ENCODE measurements around the gene MIA2. TPM values are rescaled to one million over a fixed set of nuclear protein-coding genes. Genes with fewer than 3 reads are reported as not detected.
"Not testable (repeated sequence)": the region's sequence is repeated elsewhere in the genome, so short reads cannot be mapped to it uniquely, and the experiment has no call there.

MIA2 gene
- total and polyA plus RNA-seq, 3 donors from 2014 or later, result 25.2 to 40.8 (median 32.3) TPM

GRCh38 chr14:39241637-39242036 is 7.9 kb downstream of the MIA2 start:
- TF ChIP-seq CTCF (IDR thresholded peaks at IDR 0.05), result no peak
- TF ChIP-seq POLR2A (IDR thresholded peaks at IDR 0.05), result no peak
- 89 to 92% methylated on average over 1 of the region's 1 CpG for WGBS, 2 donors
- no peaks in the 10 kb centered on the region for H3K36me3 ChIP-seq (ENCODE audit: low read depth, missing control alignments)
- no peaks in the 10 kb centered on the region for H3K9me3 ChIP-seq
- intact Hi-C loops (cut with DNase I; ENCODE audit: low total_unique reads), result no loop called here
- DNase-seq, result no peak
- no peaks in the 10 kb centered on the region for H3K4me1 ChIP-seq
- H3K27me3 ChIP-seq, result no peaks in the 10 kb centered on the region
- no peak overlapping the region for H3K27ac ChIP-seq
- no peak overlapping the region for H3K4me3 ChIP-seq

GRCh38 chr14:39243831-39244230 is 10.1 kb downstream of the MIA2 start:
- Histone ChIP-seq H3K27me3 (no peaks in the 10 kb centered on the region), H3K27ac (no peak overlapping the region), H3K4me3 (no peak overlapping the region), H3K36me3 (ENCODE audit: low read depth, missing control alignments) (no peaks in the 10 kb centered on the region), H3K4me1 (no peaks in the 10 kb centered on the region), H3K9me3 (no peaks in the 10 kb centered on the region)
- TF ChIP-seq CTCF (IDR thresholded peaks at IDR 0.05) (no peak), POLR2A (IDR thresholded peaks at IDR 0.05) (no peak)
- intact Hi-C loops (cut with DNase I; ENCODE audit: low total_unique reads), result no loop called here
- 94 to 98% methylated on average over 3 of the region's 3 CpGs for WGBS, 2 donors
- no peak for DNase-seq

GRCh38 chr14:39246618-39247017 is 12.9 kb downstream of the MIA2 start:
- no peak for DNase-seq
- Histone ChIP-seq H3K27me3 (no peaks in the 10 kb centered on the region), H3K9me3 (no peaks in the 10 kb centered on the region), H3K4me3 (no peak overlapping the region), H3K27ac (no peak overlapping the region), H3K36me3 (ENCODE audit: low read depth, missing control alignments) (no peaks in the 10 kb centered on the region), H3K4me1 (no peaks in the 10 kb centered on the region)
- WGBS, 2 donors, result 82 to 92% methylated on average over 1 of the region's 1 CpG
- intact Hi-C loops (cut with DNase I; ENCODE audit: low total_unique reads), result no loop called here
- no peak for TF ChIP-seq POLR2A (IDR thresholded peaks at IDR 0.05)
- TF ChIP-seq CTCF (IDR thresholded peaks at IDR 0.05), result no peak

GRCh38 chr14:39247256-39247655 is 13.5 kb downstream of the MIA2 start:
- no peak for DNase-seq
- no peak overlapping the region for H3K4me3 ChIP-seq
- H3K27me3 ChIP-seq, result no peaks in the 10 kb centered on the region
- WGBS, 2 donors, result 89 to 96% methylated on average over 1 of the region's 1 CpG
- no peaks in the 10 kb centered on the region for H3K4me1 ChIP-seq
- no peak for TF ChIP-seq POLR2A (IDR thresholded peaks at IDR 0.05)
- no peak for TF ChIP-seq CTCF (IDR thresholded peaks at IDR 0.05)
- H3K27ac ChIP-seq, result no peak overlapping the region
- H3K36me3 ChIP-seq (ENCODE audit: low read depth, missing control alignments), result no peaks in the 10 kb centered on the region
- no peaks in the 10 kb centered on the region for H3K9me3 ChIP-seq
- intact Hi-C loops (cut with DNase I; ENCODE audit: low total_unique reads), result no loop called here

GRCh38 chr14:39251547-39251946 is 17.8 kb downstream of the MIA2 start:
- TF ChIP-seq CTCF (IDR thresholded peaks at IDR 0.05) (no peak), POLR2A (IDR thresholded peaks at IDR 0.05) (no peak)
- intact Hi-C loops (cut with DNase I; ENCODE audit: low total_unique reads), result no loop called here
- no peak overlapping the region for H3K4me3 ChIP-seq
- no peak for DNase-seq
- no peaks in the 10 kb centered on the region for H3K27me3 ChIP-seq
- no peaks in the 10 kb centered on the region for H3K36me3 ChIP-seq (ENCODE audit: low read depth, missing control alignments)
- H3K4me1 ChIP-seq, result no peaks in the 10 kb centered on the region
- H3K27ac ChIP-seq, result no peak overlapping the region
- H3K9me3 ChIP-seq, result no peaks in the 10 kb centered on the region

- intact Hi-C loops (cut with DNase I; ENCODE audit: low total_unique reads); H3K27me3 ChIP-seq; DNase-seq; H3K4me1 ChIP-seq; H3K4me3 ChIP-seq; H3K27ac ChIP-seq; H3K9me3 ChIP-seq; H3K36me3 ChIP-seq (ENCODE audit: low read depth, missing control alignments): not testable (repeated sequence)
- WGBS, 2 donors, result 95 to 100% methylated on average over 1 of the region's 1 CpG
Observed at GRCh38 chr14:39257388-39257787, 23.7 kb downstream of the MIA2 start.
